Ovary (tissue), 3 donors: ENCODE measurements around the gene SHTN1.

ENCODE experiments used
- CTCF ChIP-seq, 3 donors: fragments of 450-650 bp in 2 of 3; fragments of 200-600 bp in 1 of 3; IDR thresholded peaks; one replicate each; pipeline versions ENCODE4 v1.5.1 to v1.8.0; 2016 to 2022; ENCODE audit warnings: antibody characterized with exemption in 3 of 3, mild to moderate bottlenecking in 1 of 3
- EP300 ChIP-seq: sonication (generic); formaldehyde crosslinking; IDR thresholded peaks from one replicate; pipeline ENCODE4 v1.6.1; 2017; ENCODE audit warnings: antibody characterized with exemption
- donor health status: DM: no; HTN: no; CAD: no.

DNA sequence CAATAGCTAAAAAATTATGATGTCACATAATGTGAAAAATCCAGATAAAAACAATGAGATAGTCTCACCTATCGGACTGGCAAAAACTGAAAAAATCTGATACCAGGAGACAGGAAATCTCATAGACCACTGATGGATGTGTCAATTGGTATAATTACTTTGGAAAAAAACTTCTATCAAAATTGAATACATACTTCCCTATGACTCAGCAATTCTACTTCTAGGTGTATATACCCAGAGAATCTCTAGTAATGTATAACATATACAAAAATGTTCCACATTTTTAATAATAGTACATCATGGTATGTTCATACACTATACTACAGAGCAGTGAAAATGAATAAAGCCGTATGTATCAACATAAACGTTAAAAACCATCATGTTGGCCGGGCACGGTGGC is 34.9 kb downstream of the SHTN1 start:
- TF ChIP-seq EP300 (no peak), CTCF (IDR thresholded peaks at IDR 0.05) (no peak)
